Spleen (tissue), 7 donors: ENCODE data around the gene STOML2.

ENCODE experiments used
- CTCF ChIP-seq, 11 experiments: fragments of 200-600 bp in 7 of 11; fragments of 450-650 bp in 4 of 11; sonication (generic) in 4 of 11; IDR thresholded peaks in 8 of 11; conservative IDR thresholded peaks in 3 of 11; 1 replicate in 7 of 11; 2 replicates in 4 of 11; pipeline versions ENCODE4 v1.4.0 to v1.8.0; 2016 to 2021; ENCODE audit warnings: antibody characterized with exemption in 11 of 11, inconsistent platforms in 4 of 11, mild to moderate bottlenecking in 1 of 11
- POLR2A ChIP-seq, 3 donors: fragments of 450-650 bp; IDR thresholded peaks; one replicate each; pipeline ENCODE4 v1.5.1; 2017; ENCODE audit warnings: antibody characterized with exemption in 3 of 3, mild to moderate bottlenecking in 1 of 3
- POLR2AphosphoS5 ChIP-seq, 3 donors: sonication (generic); formaldehyde crosslinking; IDR thresholded peaks; one replicate each; pipeline ENCODE4 v1.5.1; 2017; ENCODE audit warnings: antibody characterized with exemption in 3 of 3
- donor health status: DM: no; HTN: no; CAD: no; lungs with moderate emphysema.
- donor health status: DM: no; HTN: no; CAD: no.
- donor health status: DM: no; HTN: no; CAD: no.

GRCh38 chr9:35115680-35116538, 13.0 kb upstream of the STOML2 start, which contains the start of gene ATOSB:
- TF ChIP-seq CTCF (IDR thresholded peaks at IDR 0.05 in 8 of 11, conservative IDR thresholded peaks at IDR 0.05 in 3 of 11) (no peak), POLR2AphosphoS5 (IDR thresholded peaks at IDR 0.05) (peak; percentile 69 to 88 (median 88)), POLR2A (IDR thresholded peaks at IDR 0.05) (peak in 1 of 3 donors; percentile 63)
